HG03378 (cell line): ENCODE results near the gene DFFA.
"Not testable (repeated sequence)": the region's sequence is repeated elsewhere in the genome, so short reads cannot be mapped to it uniquely, and the experiment has no call there.

ENCODE experiments used
- ATAC-seq: cut with Tn5 transposase; IDR thresholded peaks from one replicate; pipeline ENCODE4 v1.9.1; 2021; ENCODE audit warnings: mild to moderate bottlenecking, moderate library complexity; ENCODE audit not compliant: unreplicated experiment

DFFA gene

GRCh38 chr1:10506046-10506676 lies 33.8 kb upstream of the DFFA start:
- not testable (repeated sequence) for ATAC-seq

GRCh38 chr1:10504249-10504648 lies 31.9 kb upstream of the DFFA start:
- no peak for ATAC-seq

GRCh38 chr1:10502206-10502605 lies 29.9 kb upstream of the DFFA start:
- ATAC-seq = no peak

GRCh38 chr1:10498231-10498630 lies 25.9 kb upstream of the DFFA start:
- no peak for ATAC-seq

GRCh38 chr1:10497109-10497508 lies 24.8 kb upstream of the DFFA start:
- ATAC-seq = no peak

- no peak for ATAC-seq
These were observed 23.6 kb upstream of the DFFA start for GRCh38 chr1:10495952-10496351.

- no peak for ATAC-seq
These were observed 23.1 kb upstream of the DFFA start for GRCh38 chr1:10495475-10495817.

GRCh38 chr1:10494754-10495474 lies 22.6 kb upstream of the DFFA start:
- ATAC-seq = peak; percentile 68

GRCh38 chr1:10494418-10494753 lies 22.1 kb upstream of the DFFA start:
- ATAC-seq = no peak

GRCh38 chr1:10490286-10490970 lies 18.1 kb upstream of the DFFA start:
- ATAC-seq = no peak

GRCh38 chr1:10489291-10490055 lies 17.1 kb upstream of the DFFA start:
- ATAC-seq = no peak

- no peak for ATAC-seq
These were observed 12.2 kb upstream of the DFFA start for GRCh38 chr1:10484521-10484920.

GRCh38 chr1:10480614-10481013 lies 8.3 kb upstream of the DFFA start:
- ATAC-seq = no peak

GRCh38 chr1:10479296-10479695 lies 7.0 kb upstream of the DFFA start:
- no peak for ATAC-seq

- ATAC-seq = peak; percentile 2
These were observed 3.2 kb upstream of the DFFA start for GRCh38 chr1:10475510-10475909.

- peak; percentile 48 for ATAC-seq
These were observed 2.5 kb upstream of the DFFA start, which contains the start of gene PEX14 for GRCh38 chr1:10474613-10475507. TSS of gene PEX14 (plus strand) at chr1:10474950. CDS start at chr1:10474967, 17 bp downstream.

- not testable (repeated sequence) for ATAC-seq
These were observed 1.9 kb upstream of the DFFA start for GRCh38 chr1:10474309-10474612.

GRCh38 chr1:10473145-10473765 lies 926 bp upstream of the DFFA start:
- ATAC-seq = no peak

GRCh38 chr1:10471411-10472219 lies 714 bp downstream of the DFFA start:
- no peak for ATAC-seq
